Ishikawa (cell line): ENCODE measurements around the gene FUS.

Experiments
- CEBPB ChIP-seq: IDR thresholded peaks from 2 replicates; pipeline ENCODE4 v1.6.1; 2012
- CREB1 ChIP-seq: IDR thresholded peaks from 2 replicates; pipeline ENCODE4 v1.6.1; 2012; ENCODE audit warnings: low read depth
- EGR1 ChIP-seq: IDR thresholded peaks from 2 replicates; pipeline ENCODE4 v1.6.1; 2012
- EP300 ChIP-seq: IDR thresholded peaks from 2 replicates; pipeline ENCODE4 v1.6.1; 2012; ENCODE audit warnings: borderline replicate concordance
- FOXM1 ChIP-seq: IDR thresholded peaks from 2 replicates; pipeline ENCODE4 v1.6.1; 2012; ENCODE audit warnings: low read depth, borderline replicate concordance
- NFIC ChIP-seq: IDR thresholded peaks from 2 replicates; pipeline ENCODE4 v1.6.1; 2012
- RAD21 ChIP-seq: IDR thresholded peaks from 2 replicates; pipeline ENCODE4 v1.6.1; 2012; ENCODE audit warnings: low read depth
- TAF1 ChIP-seq: IDR thresholded peaks from 2 replicates; pipeline ENCODE4 v1.6.1; 2012; ENCODE audit warnings: low read depth, mild to moderate bottlenecking
- TCF12 ChIP-seq: IDR thresholded peaks from 2 replicates; pipeline ENCODE4 v1.6.1; 2012; ENCODE audit warnings: low read depth
- TEAD4 ChIP-seq: IDR thresholded peaks from 2 replicates; pipeline ENCODE4 v1.6.1; 2012
- YY1 ChIP-seq: IDR thresholded peaks from 2 replicates; pipeline ENCODE4 v1.6.1; 2012; ENCODE audit warnings: low read depth
- ZBTB7A ChIP-seq: IDR thresholded peaks from 2 replicates; pipeline ENCODE4 v1.6.1; 2012; ENCODE audit warnings: low read depth
- TF ChIP-seq, protein P1 (sequence below): IDR thresholded peaks from 2 replicates; pipeline ENCODE4 v1.6.1; 2012; ENCODE audit warnings: low read depth, mild to moderate bottlenecking
- TF ChIP-seq, protein P2 (sequence below): IDR thresholded peaks from 2 replicates; pipeline ENCODE4 v1.6.1; 2012
- TF ChIP-seq, protein P3 (sequence below): IDR thresholded peaks from 2 replicates; pipeline ENCODE4 v1.6.1; 2012

The FUS gene

GRCh38 chr16:31206776-31207175 is 26.8 kb downstream of the FUS start:
- TF ChIP-seq NFIC (peak; percentile 52), YY1 (no peak)

DNA sequence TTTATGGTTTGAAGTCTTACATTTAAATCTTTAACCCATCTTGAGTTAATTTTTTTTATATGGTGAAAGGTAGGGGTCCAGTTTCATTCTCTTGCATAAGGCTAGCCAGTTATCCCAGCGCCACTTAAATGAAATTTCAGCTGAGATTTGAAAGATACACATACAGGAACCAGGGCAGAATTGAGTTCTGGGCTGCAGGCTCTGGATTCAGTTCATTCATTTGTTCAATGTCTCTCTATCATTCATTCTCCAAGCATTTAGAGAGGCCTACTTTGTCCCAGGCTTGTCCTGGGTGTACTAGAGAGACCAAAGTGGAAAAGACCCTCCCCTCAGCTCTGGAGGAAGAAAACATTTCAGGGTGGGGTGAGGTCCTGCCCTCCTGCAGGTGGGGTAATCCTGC is 33.4 kb downstream of the FUS start:
- no peak for TF ChIP-seq CEBPB
- no peak for TF ChIP-seq FOXM1
- no peak for TF ChIP-seq EP300
- TF ChIP-seq, protein P1, sequence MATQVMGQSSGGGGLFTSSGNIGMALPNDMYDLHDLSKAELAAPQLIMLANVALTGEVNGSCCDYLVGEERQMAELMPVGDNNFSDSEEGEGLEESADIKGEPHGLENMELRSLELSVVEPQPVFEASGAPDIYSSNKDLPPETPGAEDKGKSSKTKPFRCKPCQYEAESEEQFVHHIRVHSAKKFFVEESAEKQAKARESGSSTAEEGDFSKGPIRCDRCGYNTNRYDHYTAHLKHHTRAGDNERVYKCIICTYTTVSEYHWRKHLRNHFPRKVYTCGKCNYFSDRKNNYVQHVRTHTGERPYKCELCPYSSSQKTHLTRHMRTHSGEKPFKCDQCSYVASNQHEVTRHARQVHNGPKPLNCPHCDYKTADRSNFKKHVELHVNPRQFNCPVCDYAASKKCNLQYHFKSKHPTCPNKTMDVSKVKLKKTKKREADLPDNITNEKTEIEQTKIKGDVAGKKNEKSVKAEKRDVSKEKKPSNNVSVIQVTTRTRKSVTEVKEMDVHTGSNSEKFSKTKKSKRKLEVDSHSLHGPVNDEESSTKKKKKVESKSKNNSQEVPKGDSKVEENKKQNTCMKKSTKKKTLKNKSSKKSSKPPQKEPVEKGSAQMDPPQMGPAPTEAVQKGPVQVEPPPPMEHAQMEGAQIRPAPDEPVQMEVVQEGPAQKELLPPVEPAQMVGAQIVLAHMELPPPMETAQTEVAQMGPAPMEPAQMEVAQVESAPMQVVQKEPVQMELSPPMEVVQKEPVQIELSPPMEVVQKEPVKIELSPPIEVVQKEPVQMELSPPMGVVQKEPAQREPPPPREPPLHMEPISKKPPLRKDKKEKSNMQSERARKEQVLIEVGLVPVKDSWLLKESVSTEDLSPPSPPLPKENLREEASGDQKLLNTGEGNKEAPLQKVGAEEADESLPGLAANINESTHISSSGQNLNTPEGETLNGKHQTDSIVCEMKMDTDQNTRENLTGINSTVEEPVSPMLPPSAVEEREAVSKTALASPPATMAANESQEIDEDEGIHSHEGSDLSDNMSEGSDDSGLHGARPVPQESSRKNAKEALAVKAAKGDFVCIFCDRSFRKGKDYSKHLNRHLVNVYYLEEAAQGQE = no peak
- no peak for TF ChIP-seq EGR1
- no peak for TF ChIP-seq TEAD4
- TF ChIP-seq YY1 = no peak
- no peak for TF ChIP-seq TCF12
- no peak for TF ChIP-seq RAD21
- TF ChIP-seq, protein P2, sequence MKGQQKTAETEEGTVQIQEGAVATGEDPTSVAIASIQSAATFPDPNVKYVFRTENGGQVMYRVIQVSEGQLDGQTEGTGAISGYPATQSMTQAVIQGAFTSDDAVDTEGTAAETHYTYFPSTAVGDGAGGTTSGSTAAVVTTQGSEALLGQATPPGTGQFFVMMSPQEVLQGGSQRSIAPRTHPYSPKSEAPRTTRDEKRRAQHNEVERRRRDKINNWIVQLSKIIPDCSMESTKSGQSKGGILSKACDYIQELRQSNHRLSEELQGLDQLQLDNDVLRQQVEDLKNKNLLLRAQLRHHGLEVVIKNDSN = no peak
- no peak for TF ChIP-seq CREB1

GRCh38 chr16:31213877-31214707 is 34.2 kb downstream of the FUS start, which contains the start of gene TRIM72:
Gene TRIM72, plus strand, starts transcription at chr16:31214119. Its CDS starts 620 bp downstream, at chr16:31214739.
- TF ChIP-seq NFIC (no peak), TCF12 (no peak), EP300 (no peak), ZBTB7A (no peak), EGR1 (no peak), CEBPB (no peak), RAD21 (no peak), TAF1 (no peak), FOXM1 (no peak), CREB1 (no peak), TEAD4 (no peak), YY1 (no peak)
- TF ChIP-seq, protein P1 = no peak
- TF ChIP-seq, protein P2 = no peak
- TF ChIP-seq, protein P3, sequence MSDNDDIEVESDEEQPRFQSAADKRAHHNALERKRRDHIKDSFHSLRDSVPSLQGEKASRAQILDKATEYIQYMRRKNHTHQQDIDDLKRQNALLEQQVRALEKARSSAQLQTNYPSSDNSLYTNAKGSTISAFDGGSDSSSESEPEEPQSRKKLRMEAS = no peak

DNA sequence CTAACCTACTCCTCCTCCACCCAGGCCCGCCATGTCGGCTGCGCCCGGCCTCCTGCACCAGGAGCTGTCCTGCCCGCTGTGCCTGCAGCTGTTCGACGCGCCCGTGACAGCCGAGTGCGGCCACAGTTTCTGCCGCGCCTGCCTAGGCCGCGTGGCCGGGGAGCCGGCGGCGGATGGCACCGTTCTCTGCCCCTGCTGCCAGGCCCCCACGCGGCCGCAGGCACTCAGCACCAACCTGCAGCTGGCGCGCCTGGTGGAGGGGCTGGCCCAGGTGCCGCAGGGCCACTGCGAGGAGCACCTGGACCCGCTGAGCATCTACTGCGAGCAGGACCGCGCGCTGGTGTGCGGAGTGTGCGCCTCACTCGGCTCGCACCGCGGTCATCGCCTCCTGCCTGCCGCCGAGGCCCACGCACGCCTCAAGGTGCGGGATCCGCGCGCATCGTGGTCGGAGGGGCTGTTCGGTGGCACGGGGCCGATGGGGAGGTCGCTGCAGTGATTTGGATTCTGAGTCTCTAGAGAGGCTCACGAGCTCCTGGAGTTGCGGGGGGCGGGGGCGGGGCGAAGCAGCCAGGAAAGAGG is 34.9 kb downstream of the FUS start:
- TF ChIP-seq TCF12 = no peak
- no peak for TF ChIP-seq TAF1
- no peak for TF ChIP-seq NFIC
- TF ChIP-seq, protein P1 = no peak
- no peak for TF ChIP-seq EP300
- TF ChIP-seq, protein P3 = no peak
- TF ChIP-seq FOXM1 = no peak
